Heart right ventricle (tissue), 16 donors: ENCODE measurements around the gene CPXM1. TPM values are rescaled to one million over a fixed set of nuclear protein-coding genes. Genes with fewer than 3 reads are reported as not detected.

Experiments used
- ATAC-seq, 8 donors: fragments of 200-7000 bp; cut with Tn5 transposase; one replicate each; pipeline ENCODE4 v1.9.1; 2020; ENCODE audit warnings: mild to moderate bottlenecking in 8 of 8, moderate library complexity in 8 of 8, moderate number of reproducible peaks in 1 of 8
- DNase-seq, 2 donors: peaks; one replicate each; pipeline ENCODE4 v3.0.0-alpha.2; 2020
- H3K27ac ChIP-seq, 10 donors: fragments of 200-600 bp; sonication (generic) in 2 of 10; one replicate each; pipeline versions ENCODE4 v1.5.0 to v1.8.0; 2020 to 2022; ENCODE audit warnings: mild to moderate bottlenecking in 3 of 10
- H3K27me3 ChIP-seq, 7 donors: fragments of 200-600 bp; one replicate each; pipeline ENCODE4 v1.8.0; 2021 to 2022; ENCODE audit warnings: mild to moderate bottlenecking in 2 of 7
- H3K36me3 ChIP-seq, 9 donors: fragments of 200-600 bp; sonication (generic) in 1 of 9; one replicate each; pipeline versions ENCODE4 v1.5.0 to v1.8.0; 2020 to 2022; ENCODE audit warnings: mild to moderate bottlenecking in 2 of 9
- H3K4me1 ChIP-seq, 9 donors: fragments of 200-600 bp; sonication (generic) in 1 of 9; one replicate each; pipeline versions ENCODE4 v1.5.0 to v1.8.0; 2020 to 2022; ENCODE audit warnings: mild to moderate bottlenecking in 4 of 9
- H3K4me3 ChIP-seq, 10 donors: fragments of 200-600 bp; sonication (generic) in 2 of 10; one replicate each; pipeline versions ENCODE4 v1.5.0 to v1.8.0; 2020 to 2022; ENCODE audit warnings: mild to moderate bottlenecking in 7 of 10, moderate library complexity in 2 of 10
- H3K9me3 ChIP-seq, 11 donors: fragments of 200-600 bp in 10 of 11; sonication (generic) in 2 of 11; one replicate each; pipeline versions ENCODE4 v1.5.0 to v1.8.0; 2013 to 2022; ENCODE audit warnings: mild to moderate bottlenecking in 2 of 11, control low read depth in 1 of 11, moderate library complexity in 1 of 11
- WGBS, 2 donors: extraction: QIAGEN DNeasy Blood & Tissue Kit; methylation state at CpG; one replicate each; pipeline ENCODE4 v1.1.7; 2013; ENCODE audit warnings: inconsistent platforms in 1 of 2; 5-methylcytosine and 5-hydroxymethylcytosine counted together
- intact Hi-C, 10 donors: fragments of 100-400 bp; cut with DNase I; formaldehyde crosslinking; loops; one replicate each; pipeline versions ENCODE4 v1.11.1 to v1.14.2; 2022
- polyA plus RNA-seq, 2 donors: library from polyadenylated mRNA; stranded (reverse); fragments of 200-250 nt; gene quantifications; one replicate each; pipeline ENCODE4 v1.2.3, GENCODE V29; 2013
- total RNA-seq, 10 donors: library from RNA; stranded (reverse); fragmentation: NEBNext Ultra II Directional in 3 of 10; extraction: Animal tissue kit (Norgen Biotek cat#: 25700) in 3 of 10; gene quantifications; one replicate each; pipeline versions ENCODE4 v1.2.1 to v1.2.4, GENCODE V29; 2021 to 2023
- TF ChIP-seq, protein P1 (sequence below), 9 donors: fragments of 200-600 bp; sonication (generic) in 2 of 9; IDR thresholded peaks; one replicate each; pipeline versions ENCODE4 v1.5.0 to v1.8.0; 2021 to 2022; ENCODE audit warnings: antibody characterized with exemption in 9 of 9, mild to moderate bottlenecking in 5 of 9, moderate library complexity in 1 of 9
- donor health status: Arrhythmogenic right ventricular cardiomyopathy.
- donor health status: ischemic (EF 13 %, LVEDD 7.1; RV severe dilation, severe dysfunction).
- donor health status: healthy with polysubstance abuse.
- donor health status: DM: no; HTN: yes; CAD: no.
- donor health status: DM: no; HTN: no; CAD: no.
- donor health status: ischemic (EF 25% LVEDD 6.9; RV normal size, moderate dysfunction).
- donor health status: ischemic (EF 25% LVEDD 5.7; RV mildly dilated, moderate dysfunction).
- donor health status: healthy.
- donor health status: DM: yes; HTN: yes; CAD: no.
- donor health status: Ischemic cardiomyopathy.
- donor health status: ischemic (EF 35%, LVEDD 5.7; RV mildly dilated, moderate dysfunction).
- donor health status: nonischemic (EF 11% LVEDD 7.7; RV severe dilation, severe dysfunction).
- donor health status: DM: yes; HTN: yes; CAD: no.
- donor health status: PGD.
- donor health status: ischemic (EF 29% LVEDD 5.4; RV normal size, mild dysfunction).
- donor health status: nonischemic (EF 23%, LVEDD 6.1; RV moderate dilation, normal function).

CPXM1 gene
- total and polyA plus RNA-seq, 12 donors = 0.48 to 4.9 (median 1.4) TPM; not detected in 1

GRCh38 chr20:2797136-2797983 is 3.1 kb downstream of the CPXM1 start:
- intact Hi-C loops = no loop called here
- ATAC-seq = no peak
- H3K4me3 ChIP-seq = no peak overlapping the region
- peaks cover 7 to 89% (median 75%) of the 10 kb centered on the region in 7 donors for H3K27me3 ChIP-seq
- no peak overlapping the region for H3K27ac ChIP-seq
- DNase-seq = no peak
- H3K36me3 ChIP-seq = no peaks in the 10 kb centered on the region
- 85 to 86% methylated on average over 16 of the region's 16 CpGs for WGBS, 2 donors
- peaks cover 0 to 25% (median 12%) of the 10 kb centered on the region in 9 donors for H3K4me1 ChIP-seq
- TF ChIP-seq, protein P1, sequence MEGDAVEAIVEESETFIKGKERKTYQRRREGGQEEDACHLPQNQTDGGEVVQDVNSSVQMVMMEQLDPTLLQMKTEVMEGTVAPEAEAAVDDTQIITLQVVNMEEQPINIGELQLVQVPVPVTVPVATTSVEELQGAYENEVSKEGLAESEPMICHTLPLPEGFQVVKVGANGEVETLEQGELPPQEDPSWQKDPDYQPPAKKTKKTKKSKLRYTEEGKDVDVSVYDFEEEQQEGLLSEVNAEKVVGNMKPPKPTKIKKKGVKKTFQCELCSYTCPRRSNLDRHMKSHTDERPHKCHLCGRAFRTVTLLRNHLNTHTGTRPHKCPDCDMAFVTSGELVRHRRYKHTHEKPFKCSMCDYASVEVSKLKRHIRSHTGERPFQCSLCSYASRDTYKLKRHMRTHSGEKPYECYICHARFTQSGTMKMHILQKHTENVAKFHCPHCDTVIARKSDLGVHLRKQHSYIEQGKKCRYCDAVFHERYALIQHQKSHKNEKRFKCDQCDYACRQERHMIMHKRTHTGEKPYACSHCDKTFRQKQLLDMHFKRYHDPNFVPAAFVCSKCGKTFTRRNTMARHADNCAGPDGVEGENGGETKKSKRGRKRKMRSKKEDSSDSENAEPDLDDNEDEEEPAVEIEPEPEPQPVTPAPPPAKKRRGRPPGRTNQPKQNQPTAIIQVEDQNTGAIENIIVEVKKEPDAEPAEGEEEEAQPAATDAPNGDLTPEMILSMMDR (IDR thresholded peaks at IDR 0.05) = no peak
- peaks cover 0 to 4% (median 0%) of the 10 kb centered on the region in 11 donors for H3K9me3 ChIP-seq

- DNase-seq (no peak), ATAC-seq (no peak)
- Histone ChIP-seq H3K27ac (no peak overlapping the region), H3K4me1 (peaks cover 0 to 20% (median 11%) of the 10 kb centered on the region in 9 donors), H3K4me3 (no peak overlapping the region), H3K27me3 (peaks cover 7 to 78% (median 65%) of the 10 kb centered on the region in 7 donors), H3K36me3 (no peaks in the 10 kb centered on the region), H3K9me3 (peaks cover 0 to under 1% (median 0%) of the 10 kb centered on the region in 11 donors)
- intact Hi-C loops = no loop called here
- TF ChIP-seq, protein P1 (IDR thresholded peaks at IDR 0.05) = no peak
- WGBS, 2 donors = 92 to 93% methylated on average over 20 of the region's 20 CpGs
Measured at GRCh38 chr20:2796011-2796660, 4.3 kb downstream of the CPXM1 start.

GRCh38 chr20:2795451-2795850 is 5.0 kb downstream of the CPXM1 start:
- intact Hi-C loops = no loop called here
- no peak overlapping the region for H3K4me3 ChIP-seq
- H3K27ac ChIP-seq = no peak overlapping the region
- WGBS, 2 donors = 83 to 84% methylated on average over 24 of the region's 24 CpGs
- H3K27me3 ChIP-seq = peaks cover 3 to 78% (median 59%) of the 10 kb centered on the region in 7 donors
- H3K4me1 ChIP-seq = peaks cover 0 to 13% (median 7%) of the 10 kb centered on the region in 9 donors
- no peaks in the 10 kb centered on the region for H3K36me3 ChIP-seq
- no peaks in the 10 kb centered on the region for H3K9me3 ChIP-seq
- DNase-seq = no peak
- no peak for ATAC-seq
- TF ChIP-seq, protein P1 (IDR thresholded peaks at IDR 0.05) = no peak

DNA sequence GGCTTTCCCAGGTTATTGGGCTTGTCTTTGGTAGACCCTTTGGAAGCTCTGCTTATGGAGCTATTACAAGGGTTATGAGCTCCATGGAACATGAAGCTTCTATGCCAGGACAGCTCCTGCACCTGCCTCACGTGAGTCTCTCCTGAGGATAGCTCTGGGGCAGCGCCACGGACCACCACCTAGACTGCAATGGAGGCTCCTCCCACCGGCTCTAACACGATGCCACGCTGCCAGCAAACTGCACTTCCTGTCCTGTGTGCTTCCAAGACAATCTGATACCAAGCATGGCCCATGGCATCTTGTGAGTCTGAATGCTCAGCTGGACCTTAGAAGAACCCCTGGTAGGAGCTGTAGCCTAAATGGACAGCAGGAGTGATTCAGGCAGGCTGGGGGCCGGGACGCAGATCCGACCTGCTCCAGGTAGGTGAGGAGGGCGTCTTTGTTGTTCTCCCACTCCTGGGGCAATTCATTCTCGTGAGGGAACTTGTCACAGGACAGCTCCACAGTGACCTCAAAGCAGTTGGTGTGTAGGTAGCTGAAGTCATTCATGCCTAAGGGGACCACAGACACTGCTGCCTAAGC is 5.5 kb downstream of the CPXM1 start:
- intact Hi-C loops = no loop called here
- no peak for ATAC-seq
- TF ChIP-seq, protein P1 (IDR thresholded peaks at IDR 0.05) = no peak
- peaks cover 0 to 77% (median 57%) of the 10 kb centered on the region in 7 donors for H3K27me3 ChIP-seq
- H3K27ac ChIP-seq = no peak overlapping the region
- H3K36me3 ChIP-seq = no peaks in the 10 kb centered on the region
- no peaks in the 10 kb centered on the region for H3K9me3 ChIP-seq
- whole genome bisulfite sequencing, 2 donors = 84 to 87% methylated on average over 11 of the region's 11 CpGs
- peaks cover 0 to 8% (median 4%) of the 10 kb centered on the region in 9 donors for H3K4me1 ChIP-seq
- no peak overlapping the region for H3K4me3 ChIP-seq
- no peak for DNase-seq
